SK-N-SH (cell line): ENCODE results near the gene GTF3A. TPM values are rescaled to one million over a fixed set of nuclear protein-coding genes. Genes with fewer than 3 reads are reported as not detected.

Source experiments
- polyA plus RNA-seq, 3 experiments: library from polyadenylated mRNA; depleted of rRNA; stranded (reverse); fragments of >200 nt; gene quantifications; 2 replicates each; pipeline ENCODE4 v1.2.3, GENCODE V29; 2012
- small RNA-seq, 7 experiments: library from RNA; depleted of rRNA; stranded (forward); fragments of <200 nt; gene quantifications; one replicate each; pipeline ENCODE3, GENCODE V24; 2012

GTF3A gene
- polyA plus RNA-seq, 1 of the 3 experiments (the other 2 are of a cell fraction) = 75.4 TPM

Small RNA genes within 50 kb of the gene (small RNA-seq; reads per million reads assigned to genes)
- gene RNY1P1 = 0 reads per million in 7 experiments

Other genes with a start within 250 kb of the GTF3A start
- 1,261 and 1,610 TPM in 2 replicates for gene RPL21, start 173.1 kb upstream of the GTF3A start, polyA plus RNA-seq (2012; rRNA removed)
- 1.2 and 2.7 TPM in 2 replicates for gene RASL11A, start 153.8 kb upstream of the GTF3A start, polyA plus RNA-seq (2012; rRNA removed)
- gene MTIF3, start 25.9 kb downstream of the GTF3A start, polyA plus RNA-seq (2012; rRNA removed) = 29.5 and 35.6 TPM in 2 replicates
- 3.7 and 4.6 TPM in 2 replicates for gene LNX2, start 195.9 kb downstream of the GTF3A start, polyA plus RNA-seq (2012; rRNA removed)
- gene POLR1D, start 197.3 kb downstream of the GTF3A start, polyA plus RNA-seq (2012; rRNA removed) = 143 and 150 TPM in 2 replicates